ENCODE data around the gene CNKSR1. TPM values are rescaled to one million over a fixed set of nuclear protein-coding genes. Genes with fewer than 3 reads are reported as not detected.

The CNKSR1 gene
- total and polyA plus RNA-seq, 2 of the 4 experiments (the other 2 are of a cell fraction) = 0.43 TPM; not detected in 1

DNA sequence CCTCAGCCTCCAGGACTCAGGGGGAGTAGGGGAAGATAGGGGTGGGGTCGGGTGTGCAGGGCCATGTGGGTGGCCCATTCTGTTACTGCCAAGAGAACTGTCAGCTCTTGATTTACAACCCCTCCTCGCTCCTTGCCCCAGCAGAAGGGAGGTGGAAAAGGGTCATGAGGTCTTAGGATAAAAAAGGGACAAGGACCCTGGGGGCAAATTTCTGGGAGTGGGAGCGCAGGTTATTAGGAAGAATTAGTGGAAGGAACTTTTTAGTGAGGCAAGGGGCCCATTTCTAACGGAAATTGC lies 17.6 kb upstream of the CNKSR1 start:
- no peak overlapping the region for H2AFZ ChIP-seq (replicated peaks; ENCODE audit: low read length, poor library complexity)
- H3K23ac ChIP-seq (ENCODE audit: low read depth, low read length) = no peak overlapping the region
- H2AK9ac ChIP-seq (replicated peaks; ENCODE audit: low read depth, low read length, poor library complexity) = no peak overlapping the region
- H3K36me3 ChIP-seq (ENCODE audit: control insufficient read depth, insufficient read depth, low read length) = no peaks in the 10 kb centered on the region
- no peak overlapping the region for H3K4me2 ChIP-seq (ENCODE audit: low read depth, low read length)
- no peaks in the 10 kb centered on the region for H4K20me1 ChIP-seq (ENCODE audit: insufficient read depth, low read length)
- no TSS peak for BruUV-seq (replicated peaks)
- no peak overlapping the region for H4K8ac ChIP-seq (ENCODE audit: low read depth in 2 of 2, low read length in 2 of 2)
- H3K4ac ChIP-seq (ENCODE audit: low read depth, low read length) = no peak overlapping the region
- H2BK5ac ChIP-seq (ENCODE audit: low read depth, low read length, poor library complexity, severe bottlenecking) = no peak overlapping the region
- dilution Hi-C loops (cut with HindIII; ENCODE audit: low sequenced_read_pairs, unreplicated experiment) = no loop called here
- H3K56ac ChIP-seq (ENCODE audit: extremely low read depth, insufficient read depth, low read length) = no peak overlapping the region
- in situ Hi-C loops (cut with MboI; ENCODE audit: low sequenced_read_pairs) = no loop called here
- ChIA-PET CTCF (no interaction called here), POLR2A (ENCODE audit: unreplicated experiment) (no interaction called here)
- no peaks in the 10 kb centered on the region for H3K79me1 ChIP-seq (ENCODE audit: low read depth in 1 of 2, low read length in 2 of 2)
- intact Hi-C loops (cut with micrococcal nuclease) = no loop called here
- H3K9me1 ChIP-seq (ENCODE audit: insufficient read depth, low read length) = no peaks in the 10 kb centered on the region
- no peak overlapping the region for H3K27ac ChIP-seq (ENCODE audit: insufficient read depth, low read length)
- H3K9me3 ChIP-seq (ENCODE audit: control insufficient read depth, insufficient read depth, low read length) = no peaks in the 10 kb centered on the region
- peaks cover 49% of the 10 kb centered on the region for H3K27me3 ChIP-seq (ENCODE audit: control insufficient read depth, insufficient read depth, low read length)
- no peak overlapping the region for H4K5ac ChIP-seq (ENCODE audit: low read depth, low read length)
- no peak overlapping the region for H2BK15ac ChIP-seq (ENCODE audit: low read depth, low read length)
- H3K9ac ChIP-seq (ENCODE audit: low read depth, low read length) = no peak overlapping the region
- no peak for DNase-seq
- H4K91ac ChIP-seq (ENCODE audit: insufficient read depth, low read depth, low read length) = no peak overlapping the region
- H3K14ac ChIP-seq (replicated peaks; ENCODE audit: low read depth, low read length) = no peak overlapping the region
- H2AK5ac ChIP-seq (ENCODE audit: low read depth, low read length) = no peak overlapping the region
- no peak for ATAC-seq (ENCODE audit: low read depth)
- no peak for TF ChIP-seq BHLHE40 (IDR thresholded peaks at IDR 0.05; ENCODE audit: low read depth, low read length)
- no peak for TF ChIP-seq FOS (IDR thresholded peaks at IDR 0.05; ENCODE audit: low read depth, low read length)
- TF ChIP-seq CTCF (conservative IDR thresholded peaks at IDR 0.05; ENCODE audit: low read depth, low read length) = no peak
- no peak for TF ChIP-seq SMC3 (IDR thresholded peaks at IDR 0.05; ENCODE audit: low read depth, low read length)
- no peak for TF ChIP-seq POLR2A (IDR thresholded peaks at IDR 0.05; ENCODE audit: low read depth, low read length)
- TF ChIP-seq CHD1 (IDR thresholded peaks at IDR 0.05; ENCODE audit: low read depth, low read length) = no peak
- TF ChIP-seq, protein P1, sequence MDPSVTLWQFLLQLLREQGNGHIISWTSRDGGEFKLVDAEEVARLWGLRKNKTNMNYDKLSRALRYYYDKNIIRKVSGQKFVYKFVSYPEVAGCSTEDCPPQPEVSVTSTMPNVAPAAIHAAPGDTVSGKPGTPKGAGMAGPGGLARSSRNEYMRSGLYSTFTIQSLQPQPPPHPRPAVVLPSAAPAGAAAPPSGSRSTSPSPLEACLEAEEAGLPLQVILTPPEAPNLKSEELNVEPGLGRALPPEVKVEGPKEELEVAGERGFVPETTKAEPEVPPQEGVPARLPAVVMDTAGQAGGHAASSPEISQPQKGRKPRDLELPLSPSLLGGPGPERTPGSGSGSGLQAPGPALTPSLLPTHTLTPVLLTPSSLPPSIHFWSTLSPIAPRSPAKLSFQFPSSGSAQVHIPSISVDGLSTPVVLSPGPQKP (IDR thresholded peaks at IDR 0.05; ENCODE audit: borderline replicate concordance, low read depth, low read length) = no peak
- no peak for TF ChIP-seq CEBPB (IDR thresholded peaks at IDR 0.05; ENCODE audit: low read depth, low read length)
- no peak for TF ChIP-seq NFE2L2 (IDR thresholded peaks at IDR 0.05; ENCODE audit: low read depth, low read length)
- no peak for TF ChIP-seq RFX5 (IDR thresholded peaks at IDR 0.05; ENCODE audit: low read depth, low read length)
- TF ChIP-seq, protein P2, sequence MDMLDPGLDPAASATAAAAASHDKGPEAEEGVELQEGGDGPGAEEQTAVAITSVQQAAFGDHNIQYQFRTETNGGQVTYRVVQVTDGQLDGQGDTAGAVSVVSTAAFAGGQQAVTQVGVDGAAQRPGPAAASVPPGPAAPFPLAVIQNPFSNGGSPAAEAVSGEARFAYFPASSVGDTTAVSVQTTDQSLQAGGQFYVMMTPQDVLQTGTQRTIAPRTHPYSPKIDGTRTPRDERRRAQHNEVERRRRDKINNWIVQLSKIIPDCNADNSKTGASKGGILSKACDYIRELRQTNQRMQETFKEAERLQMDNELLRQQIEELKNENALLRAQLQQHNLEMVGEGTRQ (IDR thresholded peaks at IDR 0.05; ENCODE audit: low read depth, low read length) = no peak
- TF ChIP-seq RAD21 (IDR thresholded peaks at IDR 0.05; ENCODE audit: low read length) = no peak
- TF ChIP-seq MAFK (IDR thresholded peaks at IDR 0.05; ENCODE audit: low read depth, low read length) = no peak
- TF ChIP-seq MXI1 (IDR thresholded peaks at IDR 0.05; ENCODE audit: borderline replicate concordance, low read depth, low read length) = no peak
- no peak for TF ChIP-seq MAZ (IDR thresholded peaks at IDR 0.05; ENCODE audit: borderline replicate concordance, low read depth, low read length)
- no peak for TF ChIP-seq RCOR1 (IDR thresholded peaks at IDR 0.05; ENCODE audit: insufficient replicate concordance, low read length)
- no peak overlapping the region for H2BK120ac ChIP-seq (ENCODE audit: low read depth, low read length)
- no peak overlapping the region for H3K4me3 ChIP-seq (ENCODE audit: insufficient read depth, low read depth, low read length)
- no peak overlapping the region for H3K18ac ChIP-seq (ENCODE audit: low read depth, low read length)
- H2BK20ac ChIP-seq (ENCODE audit: low read depth, low read length) = no peak overlapping the region
- peaks cover 4% of the 10 kb centered on the region for H3K4me1 ChIP-seq (ENCODE audit: control insufficient read depth, insufficient read depth, low read length)
- WGBS, 2 experiments (ENCODE audit: extremely low coverage in 2 of 2, insufficient read length in 1 of 2) = 43% methylated on average over 2 of the region's 4 CpGs; no CpG with 5 or more reads in 1 of the 2 experiments

All from IMR-90 (cell line).